Endodermal cell (in vitro differentiated cells): ENCODE data around the gene COX10. TPM values are rescaled to one million over a fixed set of nuclear protein-coding genes. Genes with fewer than 3 reads are reported as not detected.

ENCODE experiments used
- DNase-seq: peaks from one replicate; pipeline ENCODE4 v3.0.0-alpha.2; 2017
- H3K27ac ChIP-seq: 2 replicates; pipeline ENCODE4 v1.5.1; 2013; ENCODE audit warnings: mild to moderate bottlenecking, low read depth, low read length, moderate library complexity
- H3K27me3 ChIP-seq: 2 replicates; pipeline ENCODE4 v1.6.1; 2013; ENCODE audit warnings: mild to moderate bottlenecking, low read length, moderate library complexity; ENCODE audit not compliant: insufficient read depth, control insufficient read depth, poor library complexity, severe bottlenecking
- H3K36me3 ChIP-seq: 2 replicates; pipeline ENCODE4 v1.7.0; 2013; ENCODE audit warnings: mild to moderate bottlenecking, low read length, moderate library complexity; ENCODE audit not compliant: control insufficient read depth, insufficient read depth
- H3K4me1 ChIP-seq: one replicate; pipeline ENCODE4 v1.7.0; 2013; ENCODE audit warnings: low read length; ENCODE audit not compliant: control insufficient read depth, insufficient read depth
- H3K4me3 ChIP-seq: 2 replicates; pipeline ENCODE4 v1.5.1; 2013; ENCODE audit warnings: mild to moderate bottlenecking, low read length, moderate library complexity
- H3K9ac ChIP-seq: 2 replicates; pipeline ENCODE4 v1.6.1; 2013; ENCODE audit warnings: mild to moderate bottlenecking, low read length, moderate library complexity; ENCODE audit not compliant: poor library complexity, severe bottlenecking; ENCODE audit errors: extremely low read depth
- H3K9me3 ChIP-seq: 2 replicates; pipeline ENCODE4 v1.6.1; 2013; ENCODE audit warnings: mild to moderate bottlenecking, low read length, moderate library complexity; ENCODE audit not compliant: control insufficient read depth
- H3K27ac Mint-ChIP-seq: 2 replicates; pipeline ENCODE4 v1.8.0; 2020; ENCODE audit warnings: mixed read lengths
- H3K27me3 Mint-ChIP-seq: 2 replicates; pipeline ENCODE4 v1.8.0; 2021; ENCODE audit warnings: mild to moderate bottlenecking, mixed read lengths; ENCODE audit not compliant: insufficient read depth
- H3K36me3 Mint-ChIP-seq: 2 replicates; pipeline ENCODE4 v1.8.0; 2020; ENCODE audit warnings: low read depth, mixed read lengths
- H3K4me1 Mint-ChIP-seq: 2 replicates; pipeline ENCODE4 v1.8.0; 2020; ENCODE audit warnings: mixed read lengths
- H3K4me3 Mint-ChIP-seq: 2 replicates; pipeline ENCODE4 v1.8.0; 2020; ENCODE audit warnings: mild to moderate bottlenecking, moderate library complexity, mixed read lengths
- H3K9me3 Mint-ChIP-seq: 2 replicates; pipeline ENCODE4 v1.8.0; 2020; ENCODE audit warnings: mild to moderate bottlenecking, mixed read lengths
- WGBS, 2 experiments: methylation state at CpG; one replicate each; pipeline versions ENCODE4 v1.1.5 to v1.1.7; 2013; ENCODE audit warnings: missing lambda C conversion rate in 2 of 2, mixed read lengths in 1 of 2; ENCODE audit not compliant: insufficient coverage in 1 of 2, insufficient read length in 1 of 2; 5-methylcytosine and 5-hydroxymethylcytosine counted together
- total RNA-seq, 2 donors: library from RNA; stranded (reverse); fragmentation: NEBNext Ultra II Directional in 1 of 2; extraction: Animal tissue kit (Norgen Biotek cat#: 25700) in 1 of 2; gene quantifications; 2 replicates in 1 of 2; 3 replicates in 1 of 2; pipeline ENCODE4 v1.2.1, GENCODE V29; 2021
- TF ChIP-seq, protein P1 (sequence below): fragments of 200-600 bp; sonication (generic); conservative IDR thresholded peaks from 2 replicates; pipeline ENCODE4 v1.5.0; 2021; ENCODE audit warnings: antibody characterized with exemption, mild to moderate bottlenecking

Gene COX10
- total RNA-seq, 2 donors from 2014 or later: 15.0 to 15.4 TPM

DNA sequence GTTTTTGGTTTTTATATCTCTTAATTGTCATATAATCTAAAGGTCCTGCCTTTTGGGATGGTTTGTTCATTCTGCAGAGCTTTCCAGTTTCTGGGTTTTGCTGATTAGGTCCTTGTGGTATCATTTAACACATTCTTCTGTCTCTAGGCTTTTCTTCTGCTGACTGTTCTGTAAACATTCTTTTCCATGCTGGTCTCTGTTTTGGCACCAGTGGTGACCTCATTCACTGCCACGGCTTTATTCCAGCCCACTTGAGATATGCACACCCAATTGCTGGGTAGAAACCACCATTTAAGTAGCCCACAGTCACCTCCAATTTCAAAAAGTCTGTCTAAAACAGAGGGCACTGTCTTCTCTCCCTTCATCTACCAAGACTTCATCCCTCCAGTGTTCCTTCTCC lies 31.1 kb upstream of the COX10 start:
- H3K27ac Mint-ChIP-seq: no peak overlapping the region
- no peak overlapping the region for H3K4me3 Mint-ChIP-seq
- Histone ChIP-seq H3K36me3 (peaks cover 9% of the 10 kb centered on the region), H3K27me3 (no peaks in the 10 kb centered on the region), H3K9ac (no peak overlapping the region), H3K9me3 (no peaks in the 10 kb centered on the region), H3K27ac (no peak overlapping the region), H3K4me3 (no peak overlapping the region), H3K4me1 (no peaks in the 10 kb centered on the region)
- no peaks in the 10 kb centered on the region for H3K9me3 Mint-ChIP-seq
- H3K4me1 Mint-ChIP-seq: peaks cover 5% of the 10 kb centered on the region
- no peaks in the 10 kb centered on the region for H3K27me3 Mint-ChIP-seq
- TF ChIP-seq, protein P1, sequence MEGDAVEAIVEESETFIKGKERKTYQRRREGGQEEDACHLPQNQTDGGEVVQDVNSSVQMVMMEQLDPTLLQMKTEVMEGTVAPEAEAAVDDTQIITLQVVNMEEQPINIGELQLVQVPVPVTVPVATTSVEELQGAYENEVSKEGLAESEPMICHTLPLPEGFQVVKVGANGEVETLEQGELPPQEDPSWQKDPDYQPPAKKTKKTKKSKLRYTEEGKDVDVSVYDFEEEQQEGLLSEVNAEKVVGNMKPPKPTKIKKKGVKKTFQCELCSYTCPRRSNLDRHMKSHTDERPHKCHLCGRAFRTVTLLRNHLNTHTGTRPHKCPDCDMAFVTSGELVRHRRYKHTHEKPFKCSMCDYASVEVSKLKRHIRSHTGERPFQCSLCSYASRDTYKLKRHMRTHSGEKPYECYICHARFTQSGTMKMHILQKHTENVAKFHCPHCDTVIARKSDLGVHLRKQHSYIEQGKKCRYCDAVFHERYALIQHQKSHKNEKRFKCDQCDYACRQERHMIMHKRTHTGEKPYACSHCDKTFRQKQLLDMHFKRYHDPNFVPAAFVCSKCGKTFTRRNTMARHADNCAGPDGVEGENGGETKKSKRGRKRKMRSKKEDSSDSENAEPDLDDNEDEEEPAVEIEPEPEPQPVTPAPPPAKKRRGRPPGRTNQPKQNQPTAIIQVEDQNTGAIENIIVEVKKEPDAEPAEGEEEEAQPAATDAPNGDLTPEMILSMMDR: no peak
- no peak for DNase-seq
- peaks cover 14% of the 10 kb centered on the region for H3K36me3 Mint-ChIP-seq
- WGBS, 2 experiments: 89 to 92% methylated on average over 1 of the region's 1 CpG

GRCh38 chr17:14042411-14042810 lies 26.9 kb upstream of the COX10 start:
- Histone ChIP-seq H3K27ac (no peak overlapping the region), H3K4me3 (no peak overlapping the region), H3K9ac (no peak overlapping the region), H3K9me3 (no peaks in the 10 kb centered on the region), H3K36me3 (no peaks in the 10 kb centered on the region), H3K27me3 (no peaks in the 10 kb centered on the region), H3K4me1 (no peaks in the 10 kb centered on the region)
- Mint-ChIP-seq H3K4me3 (no peak overlapping the region), H3K4me1 (peaks cover 5% of the 10 kb centered on the region), H3K27ac (no peak overlapping the region), H3K36me3 (peaks cover 1% of the 10 kb centered on the region), H3K27me3 (no peaks in the 10 kb centered on the region), H3K9me3 (no peaks in the 10 kb centered on the region)
- 89 to 93% methylated on average over 4 of the region's 4 CpGs for WGBS, 2 experiments
- TF ChIP-seq, protein P1: no peak
- no peak for DNase-seq

DNA sequence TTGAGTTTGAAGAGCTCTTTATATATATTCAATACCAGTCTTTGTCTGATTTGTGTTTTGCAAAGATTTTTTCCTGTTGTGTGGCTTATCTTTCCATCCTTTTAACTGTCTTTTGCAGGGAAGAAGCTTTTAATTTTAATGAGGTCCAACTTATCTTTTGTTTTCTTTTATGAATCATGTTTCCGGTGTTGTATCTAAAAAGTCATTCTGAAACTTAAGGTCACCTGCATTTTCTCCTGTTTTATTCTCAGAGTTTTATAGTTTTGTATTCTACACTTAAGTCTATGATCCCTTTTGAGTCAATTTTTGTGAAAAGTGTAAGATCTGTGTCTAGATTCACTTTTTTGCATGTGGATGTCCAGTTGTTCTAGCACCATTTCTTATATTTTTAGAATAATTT lies 24.6 kb upstream of the COX10 start:
- no peak for DNase-seq
- peaks cover 1% of the 10 kb centered on the region for H3K36me3 Mint-ChIP-seq
- no peak overlapping the region for H3K27ac Mint-ChIP-seq
- TF ChIP-seq, protein P1: no peak
- 93% methylated on average over 1 of the region's 1 CpG; no CpG with 5 or more reads in 1 of the 2 experiments for WGBS, 2 experiments
- Histone ChIP-seq H3K9ac (no peak overlapping the region), H3K27me3 (no peaks in the 10 kb centered on the region), H3K36me3 (no peaks in the 10 kb centered on the region), H3K4me3 (no peak overlapping the region), H3K4me1 (no peaks in the 10 kb centered on the region), H3K9me3 (no peaks in the 10 kb centered on the region), H3K27ac (no peak overlapping the region)
- H3K4me1 Mint-ChIP-seq: peaks cover 3% of the 10 kb centered on the region
- no peaks in the 10 kb centered on the region for H3K27me3 Mint-ChIP-seq
- no peaks in the 10 kb centered on the region for H3K9me3 Mint-ChIP-seq
- no peak overlapping the region for H3K4me3 Mint-ChIP-seq
